HG02759 (cell line): ENCODE results near the gene GIT2.
"Not testable (repeated sequence)": the region's sequence is repeated elsewhere in the genome, so short reads cannot be mapped to it uniquely, and the experiment has no call there.

Experiments used
- ATAC-seq: cut with Tn5 transposase; IDR thresholded peaks from one replicate; pipeline ENCODE4 v1.9.1; 2021; ENCODE audit warnings: mild to moderate bottlenecking, moderate library complexity; ENCODE audit not compliant: unreplicated experiment

Gene GIT2

GRCh38 chr12:109995686-109996482, at the start of gene GIT2:
GIT2 (minus strand) TSS chr12:109996368; CDS start chr12:109996224, 144 bp downstream.
- ATAC-seq, result peak; percentile 69

DNA sequence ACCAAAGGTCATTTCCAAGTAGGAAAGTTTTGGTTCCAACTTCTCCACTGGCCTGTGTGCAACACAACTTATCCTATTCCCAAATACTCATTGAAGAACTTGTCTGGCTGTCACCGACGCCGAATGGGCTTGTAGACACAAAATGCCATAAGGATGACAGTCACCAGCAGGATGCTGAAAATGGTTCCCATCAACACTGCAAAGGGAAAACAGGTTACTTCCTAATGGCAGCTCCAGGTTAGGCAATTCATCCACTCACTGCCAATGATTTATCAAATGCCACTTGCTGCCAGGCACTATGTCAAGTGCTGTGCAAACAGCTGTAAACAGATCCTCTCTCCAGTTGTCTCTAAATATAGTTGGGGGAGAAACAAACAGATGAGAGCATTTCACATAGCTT, 46.1 kb upstream of the GIT2 start:
- ATAC-seq, result no peak

DNA sequence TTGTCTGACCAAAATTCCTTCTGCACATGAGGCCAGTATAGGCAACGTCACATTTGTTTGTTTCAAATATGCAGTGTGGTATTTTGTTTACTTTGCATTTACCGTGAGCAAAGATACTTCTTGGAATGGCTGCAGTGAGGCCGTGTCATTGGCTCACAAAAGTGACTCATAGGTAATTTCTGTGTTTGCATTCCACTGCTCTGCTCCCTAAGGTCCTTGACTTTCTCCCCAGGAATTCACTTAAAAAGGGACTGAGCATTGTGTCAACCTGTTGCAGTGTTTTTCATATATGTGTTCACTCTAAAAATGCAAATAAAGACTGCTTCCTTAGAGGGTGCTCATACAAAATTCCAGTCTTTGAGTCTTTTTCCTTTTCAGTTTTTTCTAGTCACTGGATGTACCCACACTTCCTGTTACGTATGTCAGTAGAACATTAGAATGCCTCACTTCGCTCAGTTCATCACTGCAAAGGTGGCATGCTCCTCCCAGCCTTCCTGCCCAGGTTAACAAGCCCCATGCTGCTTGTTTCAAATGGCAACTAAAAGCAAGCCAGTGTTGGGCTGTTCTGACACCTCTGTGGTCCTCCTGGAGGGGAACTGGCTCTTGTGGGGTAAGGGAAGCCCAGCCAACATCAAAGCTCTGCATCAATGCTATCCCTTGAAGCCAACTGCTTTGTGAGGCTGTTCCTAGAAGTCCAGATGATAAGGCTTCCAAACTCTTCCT, 43.1 kb upstream of the GIT2 start:
- ATAC-seq, result no peak

DNA sequence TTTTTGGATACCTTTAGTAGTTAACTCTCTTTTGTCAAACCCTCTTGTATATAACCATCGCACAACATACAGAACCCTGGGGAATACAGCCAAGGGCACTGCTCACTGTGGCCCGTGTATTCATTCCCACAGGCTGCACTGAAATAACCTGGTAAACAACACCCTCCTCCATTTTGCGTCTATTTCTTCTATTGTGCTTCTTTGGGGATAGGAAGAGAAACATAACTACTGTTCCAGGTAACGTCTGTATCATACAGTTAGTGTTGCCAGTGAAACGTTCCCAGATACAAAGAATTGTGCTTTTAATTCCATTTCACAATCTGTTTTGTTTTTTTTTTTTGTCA, 42.5 kb upstream of the GIT2 start:
- no peak for ATAC-seq

- ATAC-seq, result no peak
Measured at GRCh38 chr12:110037315-110037714, 41.1 kb upstream of the GIT2 start.

GRCh38 chr12:110035534-110036104, 39.5 kb upstream of the GIT2 start:
- ATAC-seq, result no peak

DNA sequence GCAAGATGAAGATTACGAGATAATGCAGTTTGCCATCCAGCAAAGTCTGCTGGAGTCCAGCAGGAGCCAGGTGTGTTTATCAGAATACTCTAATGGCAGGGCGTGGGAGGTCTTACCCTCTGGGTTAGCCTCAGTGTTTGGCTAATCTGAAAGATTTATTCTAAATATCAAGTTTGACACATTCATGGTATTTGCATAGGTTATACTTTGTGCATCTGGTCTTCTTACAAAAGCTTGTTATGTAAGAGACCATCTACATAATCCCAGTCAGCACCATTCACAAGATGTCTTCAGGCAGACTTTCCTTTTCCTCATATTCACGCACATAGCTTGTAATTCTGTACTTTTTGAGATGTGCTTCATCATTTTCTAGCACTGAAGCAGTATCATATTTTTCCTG, 37.7 kb upstream of the GIT2 start:
- ATAC-seq, result no peak

GRCh38 chr12:110029290-110029815, 33.2 kb upstream of the GIT2 start:
- no peak for ATAC-seq

DNA sequence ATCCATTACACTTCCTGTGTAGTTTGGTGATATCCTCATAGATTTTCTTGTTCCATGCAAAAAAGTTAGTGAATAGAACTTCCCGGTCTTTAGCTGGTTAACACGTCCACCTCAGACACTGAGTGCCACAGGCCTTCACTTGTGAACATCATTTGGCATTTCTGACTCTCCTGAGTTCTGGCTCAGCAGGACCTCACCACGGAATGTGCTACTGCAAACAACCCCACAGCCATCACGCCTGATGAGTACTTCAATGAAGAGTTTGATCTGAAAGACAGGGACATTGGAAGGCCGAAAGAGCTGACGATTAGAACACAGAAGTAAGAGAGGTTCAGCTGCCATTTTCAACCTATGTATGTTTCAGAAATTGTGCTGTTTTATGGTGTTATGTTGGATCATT, 32.2 kb upstream of the GIT2 start:
- no peak for ATAC-seq

- ATAC-seq, result no peak
Measured at GRCh38 chr12:110024051-110024450, 27.9 kb upstream of the GIT2 start.

GRCh38 chr12:110023059-110023980, 27.2 kb upstream of the GIT2 start:
- ATAC-seq, result no peak

DNA sequence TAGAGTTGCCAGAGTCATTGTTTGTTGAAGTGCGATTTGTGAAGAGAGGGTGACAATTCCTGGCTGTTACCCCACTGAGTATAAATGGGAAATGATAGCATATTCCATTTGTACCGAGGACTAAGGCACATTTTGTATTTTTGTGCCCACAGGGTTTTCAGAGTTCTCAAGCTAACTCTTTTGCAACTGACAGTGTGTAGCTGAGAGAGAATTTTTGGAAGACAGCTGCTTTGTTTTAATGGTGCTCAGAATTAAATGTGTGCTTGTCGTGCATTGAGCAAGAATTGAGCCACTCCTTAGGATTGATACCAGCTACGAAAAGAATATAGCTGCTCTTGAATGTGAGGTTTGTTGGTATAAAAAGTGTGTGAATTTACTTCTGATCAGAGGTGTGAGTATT, 24.8 kb upstream of the GIT2 start:
- ATAC-seq, result no peak

GRCh38 chr12:110015132-110015531, 19.0 kb upstream of the GIT2 start:
- ATAC-seq, result no peak

- ATAC-seq, result no peak
Measured at GRCh38 chr12:110012659-110013058, 16.5 kb upstream of the GIT2 start.

- peak; percentile 66 for ATAC-seq
Measured at GRCh38 chr12:110012137-110012536, 16.0 kb upstream of the GIT2 start.

GRCh38 chr12:110010853-110011723, 14.9 kb upstream of the GIT2 start:
- ATAC-seq, result no peak

- not testable (repeated sequence) for ATAC-seq
Measured at GRCh38 chr12:110008681-110009398, 12.7 kb upstream of the GIT2 start.

- no peak for ATAC-seq
Measured at GRCh38 chr12:110007881-110008280, 11.7 kb upstream of the GIT2 start.

DNA sequence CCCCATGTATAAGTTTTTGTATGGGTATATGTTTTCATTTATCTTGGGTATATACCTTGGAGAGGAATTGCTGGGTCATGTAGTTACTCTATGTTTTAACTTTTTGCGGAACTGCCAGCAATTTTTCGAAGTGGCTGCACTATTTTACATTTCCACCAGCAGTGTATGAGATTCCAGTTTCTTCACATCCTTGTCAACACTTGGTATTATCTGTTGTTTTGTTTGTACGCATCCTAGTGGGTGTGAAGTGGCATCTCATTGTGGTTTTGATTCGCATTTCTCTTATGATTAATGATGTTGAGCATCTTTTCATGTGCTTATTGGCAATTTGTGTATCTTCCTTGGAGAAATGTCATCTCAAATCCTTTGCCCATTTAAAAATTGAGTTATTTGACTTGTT, 9.9 kb upstream of the GIT2 start:
- no peak for ATAC-seq
